A549 (cell line): ENCODE measurements around the gene SND1.

Experiments
- ATOH8 ChIP-seq: fragments of 250-450 bp; sonication (Bioruptor Pico); IDR thresholded peaks from 2 replicates; pipeline ENCODE4 v1.5.0; 2020; ENCODE audit warnings: low read depth, mild to moderate bottlenecking, moderate library complexity
- JUNB ChIP-seq: fragments of >200 bp; sonication (Bioruptor Twin); formaldehyde crosslinking; IDR thresholded peaks from 2 replicates; pipeline ENCODE4 v1.6.1; 2016
- TF ChIP-seq, protein P1 (sequence below): fragments of >200 bp; sonication (Bioruptor Twin); formaldehyde crosslinking; IDR thresholded peaks from 3 replicates; pipeline ENCODE4 v1.5.1; 2016

DNA sequence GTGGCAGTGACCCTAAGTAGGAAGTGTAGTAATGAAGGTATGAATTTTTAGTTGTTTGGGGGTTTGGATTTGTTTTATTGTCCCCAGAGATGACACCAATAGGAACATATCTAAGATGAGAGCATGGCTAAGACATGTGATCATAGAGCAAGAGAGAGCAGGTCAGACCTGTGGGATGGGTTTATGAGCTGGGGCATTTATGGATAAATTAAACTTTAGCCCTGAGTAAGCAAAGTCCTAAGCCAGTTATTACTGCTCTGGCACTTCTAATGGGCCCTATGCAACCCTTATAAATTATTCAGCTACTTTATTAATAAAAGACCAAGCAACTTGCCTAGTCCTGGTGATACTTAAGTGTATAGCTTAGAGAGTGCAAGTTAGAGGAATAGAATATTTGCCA lies 294.1 kb downstream of the SND1 start:
- TF ChIP-seq ATOH8 (CRISPR knock-in tag) = no peak
- no peak for TF ChIP-seq JUNB
- TF ChIP-seq, protein P1, sequence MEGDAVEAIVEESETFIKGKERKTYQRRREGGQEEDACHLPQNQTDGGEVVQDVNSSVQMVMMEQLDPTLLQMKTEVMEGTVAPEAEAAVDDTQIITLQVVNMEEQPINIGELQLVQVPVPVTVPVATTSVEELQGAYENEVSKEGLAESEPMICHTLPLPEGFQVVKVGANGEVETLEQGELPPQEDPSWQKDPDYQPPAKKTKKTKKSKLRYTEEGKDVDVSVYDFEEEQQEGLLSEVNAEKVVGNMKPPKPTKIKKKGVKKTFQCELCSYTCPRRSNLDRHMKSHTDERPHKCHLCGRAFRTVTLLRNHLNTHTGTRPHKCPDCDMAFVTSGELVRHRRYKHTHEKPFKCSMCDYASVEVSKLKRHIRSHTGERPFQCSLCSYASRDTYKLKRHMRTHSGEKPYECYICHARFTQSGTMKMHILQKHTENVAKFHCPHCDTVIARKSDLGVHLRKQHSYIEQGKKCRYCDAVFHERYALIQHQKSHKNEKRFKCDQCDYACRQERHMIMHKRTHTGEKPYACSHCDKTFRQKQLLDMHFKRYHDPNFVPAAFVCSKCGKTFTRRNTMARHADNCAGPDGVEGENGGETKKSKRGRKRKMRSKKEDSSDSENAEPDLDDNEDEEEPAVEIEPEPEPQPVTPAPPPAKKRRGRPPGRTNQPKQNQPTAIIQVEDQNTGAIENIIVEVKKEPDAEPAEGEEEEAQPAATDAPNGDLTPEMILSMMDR = no peak
